ENCODE data around the gene LGALSL.
A peak's percentile ranks its signal among the peaks of the same experiment; 100 is the strongest.

LGALSL gene

DNA sequence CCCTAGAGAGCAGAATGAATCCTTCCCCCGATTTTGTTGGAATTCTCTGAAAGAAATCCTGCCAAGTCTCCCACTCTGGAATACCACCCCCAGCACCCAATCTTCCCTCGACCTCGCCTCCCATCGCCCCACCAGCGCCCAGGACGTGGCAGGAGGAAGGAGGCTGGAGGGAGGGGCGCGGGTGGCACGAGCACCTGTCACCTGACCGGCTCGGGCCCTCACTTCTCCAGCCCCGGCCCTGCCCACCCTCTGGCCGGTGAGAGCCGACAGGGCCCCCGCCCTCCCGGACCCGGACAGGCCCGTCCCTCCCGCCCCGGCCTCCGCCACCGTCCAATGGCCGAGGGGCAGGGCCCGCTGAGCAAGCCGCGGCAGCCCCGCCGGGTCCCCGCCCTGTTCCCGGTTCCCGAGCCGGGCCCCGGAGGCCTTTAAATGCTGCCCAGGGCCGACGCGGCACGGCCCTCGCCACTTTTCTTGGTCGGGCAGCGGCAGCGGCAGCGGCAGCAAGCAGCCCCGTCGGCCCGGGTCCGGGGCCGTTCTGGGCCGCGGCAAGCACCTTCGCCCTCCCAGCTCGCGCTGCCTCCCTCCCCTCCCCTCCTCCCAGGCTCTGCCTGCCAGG lies at the start of gene LGALSL:
TSS of gene LGALSL (plus strand) at position 393 of the 616 bp plus-strand sequence. CDS start 384 bp downstream, outside the sequence.
- DNase-seq, result peak; percentile 84

GRCh38 chr2:64404743-64405142 lies 49.2 kb upstream of the LGALSL start:
- peak; percentile 62 for DNase-seq

DNA sequence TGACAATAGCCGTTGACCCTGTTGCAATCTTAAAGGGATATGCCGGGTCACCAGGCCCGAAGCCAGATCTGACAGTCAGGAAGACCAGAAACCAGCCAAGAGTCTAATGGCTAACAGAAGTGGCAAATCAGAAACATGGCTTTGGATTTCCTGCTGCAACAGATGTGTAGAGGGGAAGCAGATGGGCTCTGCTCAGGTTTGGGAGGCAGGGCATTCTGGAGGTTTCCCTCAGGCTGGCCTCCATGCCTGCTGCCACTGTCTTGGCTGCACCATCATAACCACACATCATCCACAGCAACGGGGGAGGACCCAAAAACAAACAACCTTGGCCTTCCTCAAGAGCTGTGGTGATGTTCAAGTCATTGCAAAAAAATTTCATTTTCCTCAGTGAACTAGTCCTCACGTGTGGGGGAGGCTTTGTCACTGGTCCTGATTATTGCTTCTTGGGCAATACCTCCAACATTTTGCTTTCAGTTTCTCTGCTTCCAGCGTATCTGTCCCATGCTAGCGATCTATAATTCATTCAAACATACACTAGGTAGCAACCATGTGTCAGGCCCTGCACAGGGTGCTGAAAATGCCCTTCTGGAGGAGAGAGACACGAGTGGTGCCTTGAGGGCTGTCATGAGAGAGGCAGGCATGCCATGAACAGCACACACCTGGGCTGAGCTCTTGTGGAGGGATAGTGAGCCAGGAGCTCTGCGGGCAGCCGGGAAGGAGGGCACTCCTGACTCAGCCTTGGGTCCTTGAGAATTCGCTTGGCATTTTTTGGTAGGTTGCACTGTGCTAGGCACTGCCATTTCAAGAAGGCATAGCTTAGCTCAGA lies 48.2 kb upstream of the LGALSL start:
- no peak for DNase-seq

DNA sequence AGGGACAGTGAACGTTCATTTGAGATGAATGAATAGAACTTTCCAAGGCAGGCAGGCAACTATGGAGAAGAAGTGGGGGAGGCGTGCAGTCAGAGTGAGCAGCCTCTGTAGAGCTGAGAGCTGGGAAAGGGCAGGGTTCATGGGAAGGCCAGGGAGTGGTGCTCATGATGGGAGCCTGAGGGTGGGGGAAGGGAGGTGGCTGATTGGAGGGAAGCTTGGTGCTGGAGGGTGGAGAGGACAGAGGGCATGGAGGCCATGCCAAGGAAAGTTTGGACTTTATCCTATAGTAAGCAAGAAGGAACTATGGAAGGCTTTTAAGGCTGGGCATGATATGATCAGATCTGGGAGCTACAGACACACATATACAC lies 47.6 kb upstream of the LGALSL start:
- no peak for DNase-seq

GRCh38 chr2:64408031-64408430 lies 45.9 kb upstream of the LGALSL start:
- no peak for DNase-seq

DNA sequence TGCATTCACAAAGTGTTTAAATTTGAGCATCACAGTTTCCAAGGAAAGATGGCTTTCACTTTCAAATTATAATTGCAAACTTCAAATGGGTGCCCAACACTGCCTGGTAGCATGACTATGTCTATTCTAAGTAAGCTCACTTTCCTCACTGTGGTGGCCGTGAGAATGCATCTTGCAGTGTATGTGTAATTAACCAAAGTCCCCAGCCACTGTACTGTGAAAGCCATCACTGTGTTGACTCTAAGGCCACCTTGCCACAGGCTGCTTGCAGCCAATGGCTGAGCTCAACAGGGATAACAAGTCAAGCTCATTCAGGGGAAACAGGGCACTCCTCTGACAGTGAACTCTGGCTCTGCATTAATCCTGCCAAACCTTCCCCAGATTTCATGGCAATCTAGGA lies 43.3 kb upstream of the LGALSL start:
- no peak for DNase-seq

GRCh38 chr2:64412671-64413070 lies 41.3 kb upstream of the LGALSL start:
- no peak for DNase-seq

GRCh38 chr2:64414736-64415435 lies 39.1 kb upstream of the LGALSL start:
- no peak for DNase-seq

- DNase-seq, result no peak
Measured at GRCh38 chr2:64417624-64418023, 36.3 kb upstream of the LGALSL start.

GRCh38 chr2:64419596-64420165 lies 34.3 kb upstream of the LGALSL start:
- DNase-seq, result no peak

GRCh38 chr2:64420677-64421076 lies 33.3 kb upstream of the LGALSL start:
- DNase-seq, result no peak

- DNase-seq, result no peak
Measured at GRCh38 chr2:64421201-64421600, 32.8 kb upstream of the LGALSL start.

GRCh38 chr2:64422466-64422865 lies 31.5 kb upstream of the LGALSL start:
- no peak for DNase-seq

GRCh38 chr2:64423303-64423702 lies 30.7 kb upstream of the LGALSL start:
- no peak for DNase-seq

GRCh38 chr2:64424416-64424987 lies 29.5 kb upstream of the LGALSL start:
- DNase-seq, result no peak

DNA sequence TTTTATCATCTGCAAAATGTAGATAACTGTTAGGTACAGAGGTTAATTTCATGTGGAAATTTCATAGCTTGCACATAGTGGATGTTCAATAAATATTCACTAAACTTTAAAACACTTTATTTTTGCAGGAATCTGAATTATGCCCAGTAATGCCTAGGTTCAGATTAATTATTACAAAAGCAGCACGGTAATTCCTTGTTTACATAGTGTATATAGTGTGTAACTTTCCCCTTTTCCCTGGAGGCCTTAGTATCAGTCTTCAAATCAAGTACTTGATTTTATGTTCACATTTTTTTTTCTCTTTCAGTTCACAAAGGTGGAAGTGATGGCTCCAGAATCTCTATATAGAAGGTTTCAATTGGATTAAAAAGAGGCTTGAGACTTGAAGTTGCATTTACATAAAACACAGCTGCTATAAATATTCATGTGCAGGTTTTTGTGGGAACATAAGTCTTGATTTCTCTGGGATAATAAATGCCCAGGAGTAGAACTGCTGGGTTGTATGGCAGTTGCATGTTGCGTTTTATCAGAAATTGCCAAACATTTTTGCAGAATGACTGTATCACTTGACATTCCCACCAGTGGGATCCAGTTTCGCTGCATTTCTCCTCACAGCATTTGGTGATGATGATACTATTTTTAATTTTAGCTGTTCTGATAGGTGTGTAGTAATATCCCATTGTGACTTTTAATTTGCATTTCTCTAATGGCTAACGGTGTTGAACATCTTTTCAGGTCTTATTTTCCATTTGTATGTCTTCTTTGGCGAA lies 27.6 kb upstream of the LGALSL start:
- no peak for DNase-seq

DNA sequence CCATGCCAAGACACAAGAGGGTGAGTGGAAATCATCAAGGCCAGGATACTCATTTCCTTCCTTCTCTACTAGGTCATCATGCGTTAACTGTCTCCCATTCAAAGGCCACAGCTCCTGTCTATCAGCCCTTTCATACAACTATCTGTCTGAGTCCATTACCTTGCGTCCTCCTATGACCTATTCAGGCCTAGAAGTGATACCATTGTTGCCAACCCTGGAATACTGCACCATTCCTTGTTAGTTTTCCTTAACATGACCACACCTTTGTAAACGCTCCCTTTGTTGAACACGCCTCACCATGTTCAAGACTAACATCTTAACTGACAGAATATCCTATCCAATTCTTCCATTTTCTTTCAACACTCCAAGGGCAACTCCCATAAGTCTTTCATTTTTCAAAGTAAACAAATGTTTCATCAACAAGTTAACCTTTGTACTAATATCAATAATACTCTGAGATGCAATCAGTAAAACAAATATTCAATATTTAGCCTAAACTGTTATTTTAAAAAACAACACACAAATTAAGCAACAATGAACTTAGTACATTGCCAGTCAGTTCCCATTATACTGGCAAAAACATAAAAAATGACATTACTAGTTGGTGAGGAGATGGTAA lies 19.8 kb upstream of the LGALSL start:
- no peak for DNase-seq

DNA sequence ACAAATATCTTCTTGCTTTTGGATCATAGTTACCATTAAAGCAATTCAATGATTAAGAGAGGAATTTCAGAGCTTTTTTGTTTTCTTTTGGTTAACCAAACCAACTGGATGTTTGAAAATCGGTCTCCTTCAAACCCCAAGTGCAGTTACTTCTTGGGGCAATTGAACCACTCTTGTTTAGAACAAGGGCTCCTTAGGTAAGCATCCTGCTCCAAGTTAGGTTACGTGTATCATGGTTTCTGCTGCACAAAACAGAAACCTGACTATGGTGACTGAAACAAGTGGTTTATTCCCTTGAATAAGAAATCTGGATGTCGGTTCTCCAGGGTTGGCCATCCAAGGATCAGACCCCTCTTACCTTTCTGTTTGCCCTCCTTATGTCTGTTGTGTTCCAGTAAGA lies 16.1 kb upstream of the LGALSL start:
- no peak for DNase-seq

DNA sequence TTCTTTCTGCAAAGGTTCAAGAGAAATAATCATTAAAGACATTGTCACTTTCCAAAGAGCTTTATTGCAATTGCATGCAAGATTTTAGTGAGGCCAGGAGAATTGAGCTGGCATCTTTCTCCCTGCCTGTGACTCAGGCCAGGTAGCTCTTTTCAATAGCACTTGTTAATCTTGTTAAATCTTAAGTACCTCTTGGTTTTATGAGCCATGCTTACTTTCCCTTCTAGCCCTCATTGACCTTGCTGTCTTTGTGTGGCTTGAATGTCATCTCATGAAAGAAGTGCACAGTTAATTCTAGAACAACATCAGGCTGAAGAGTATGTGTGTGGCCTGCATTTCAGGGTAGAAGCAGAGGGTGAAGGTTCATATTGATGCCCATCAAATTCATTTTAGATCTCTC lies 14.8 kb upstream of the LGALSL start:
- DNase-seq, result no peak

DNA sequence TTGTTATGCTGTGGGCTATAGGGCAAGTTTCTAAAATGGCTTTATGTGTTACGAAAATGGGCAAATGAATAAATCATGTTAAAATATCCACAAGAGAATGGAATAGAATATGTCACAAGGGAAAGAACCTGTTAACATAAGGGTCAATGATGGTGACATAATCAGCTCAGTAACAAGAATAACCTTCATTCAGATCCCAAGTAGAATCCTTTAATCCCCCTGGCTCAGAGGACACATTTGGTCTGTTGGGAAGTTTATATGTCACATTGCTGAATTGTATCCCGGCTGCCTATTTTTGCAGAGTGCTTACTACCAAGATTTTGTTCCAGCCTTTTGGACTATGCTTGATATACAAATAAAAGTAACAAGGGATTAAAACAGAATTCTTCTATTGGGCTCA lies 13.1 kb upstream of the LGALSL start:
- DNase-seq, result no peak

DNA sequence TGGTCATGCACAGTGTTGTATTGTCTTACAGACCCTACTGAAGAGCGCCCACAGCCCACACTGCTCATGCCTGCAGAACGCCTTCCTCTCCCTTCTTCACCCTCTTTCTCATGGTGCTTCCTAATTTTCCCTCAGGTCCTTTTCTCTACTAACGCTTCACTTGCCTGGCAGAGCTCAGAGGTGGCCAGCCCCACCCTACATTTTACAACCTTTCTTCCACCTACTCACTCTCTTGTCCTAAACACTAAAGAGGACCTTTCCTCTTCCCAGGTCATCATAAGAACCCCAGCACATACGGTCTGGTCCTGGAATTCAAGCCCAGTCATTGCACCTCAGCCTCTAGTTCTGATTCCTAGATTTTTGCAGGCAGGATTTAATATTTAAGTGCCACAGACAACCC lies 11.7 kb upstream of the LGALSL start:
- DNase-seq, result no peak
